WTC11 (cell line): ENCODE data around the gene SPAST.
"Not testable (repeated sequence)": the region's sequence is repeated elsewhere in the genome, so short reads cannot be mapped to it uniquely, and the experiment has no call there.

Experiments used
- CTCF ChIP-seq: fragments of 200-600 bp; IDR thresholded peaks from 2 replicates; pipeline ENCODE4 v1.8.0; 2022; ENCODE audit warnings: antibody characterized with exemption
- FOXK1 ChIP-seq: sonication (generic); formaldehyde crosslinking; IDR thresholded peaks from 2 replicates; pipeline ENCODE4 v1.8.0; 2022; ENCODE audit warnings: mild to moderate bottlenecking, moderate library complexity, missing genetic modification reagents
- HMGXB4 ChIP-seq: sonication (generic); formaldehyde crosslinking; IDR thresholded peaks from 2 replicates; pipeline ENCODE4 v1.8.1; 2023; ENCODE audit warnings: mild to moderate bottlenecking, moderate library complexity, missing genetic modification reagents
- IRF2 ChIP-seq: sonication (generic); formaldehyde crosslinking; IDR thresholded peaks from 2 replicates; pipeline ENCODE4 v1.8.0; 2022; ENCODE audit warnings: low read depth, missing genetic modification reagents, borderline replicate concordance
- SMAD4 ChIP-seq: sonication (generic); formaldehyde crosslinking; IDR thresholded peaks from 2 replicates; pipeline ENCODE4 v1.8.0; 2022; ENCODE audit warnings: mild to moderate bottlenecking, missing genetic modification reagents
- ZBTB21 ChIP-seq: sonication (generic); formaldehyde crosslinking; IDR thresholded peaks from 2 replicates; pipeline ENCODE4 v1.8.1; 2023; ENCODE audit warnings: mild to moderate bottlenecking, missing genetic modification reagents, borderline replicate concordance
- ZNF232 ChIP-seq: sonication (generic); formaldehyde crosslinking; IDR thresholded peaks from 2 replicates; pipeline ENCODE4 v1.8.0; 2022; ENCODE audit warnings: mild to moderate bottlenecking, missing genetic modification reagents

GRCh38 chr2:32054583-32054982, 8.8 kb upstream of the SPAST start:
- not testable (repeated sequence) for TF ChIP-seq HMGXB4 (CRISPR knock-in tag); IRF2; ZNF232 (CRISPR knock-in tag); SMAD4; CTCF; ZBTB21 (CRISPR knock-in tag); FOXK1 (CRISPR knock-in tag)
